ENCODE results near the gene METTL27.
"Not testable (repeated sequence)": the region's sequence is repeated elsewhere in the genome, so short reads cannot be mapped to it uniquely, and the experiment has no call there.

Gene METTL27

GRCh38 chr7:73869011-73869798, 26.9 kb upstream of the METTL27 start:
- no peak for DNase-seq (ENCODE audit: low spot score)

GRCh38 chr7:73866446-73866767, 24.1 kb upstream of the METTL27 start:
- no peak for DNase-seq (ENCODE audit: low spot score)

GRCh38 chr7:73865738-73866445, 23.6 kb upstream of the METTL27 start:
- peak; percentile 84 for DNase-seq (ENCODE audit: low spot score)

- DNase-seq (ENCODE audit: low spot score): no peak
Measured at GRCh38 chr7:73864981-73865711, 22.8 kb upstream of the METTL27 start.

GRCh38 chr7:73861305-73861704, 19.0 kb upstream of the METTL27 start:
- DNase-seq (ENCODE audit: low spot score): no peak

- DNase-seq (ENCODE audit: low spot score): no peak
Measured at GRCh38 chr7:73860859-73861258, 18.5 kb upstream of the METTL27 start, which contains the start of gene TMEM270. Gene TMEM270 (plus strand): TSS chr7:73861159. CDS start chr7:73861195, 36 bp downstream.

GRCh38 chr7:73858807-73859206, 16.5 kb upstream of the METTL27 start:
- no peak for DNase-seq (ENCODE audit: low spot score)

- no peak for DNase-seq (ENCODE audit: low spot score)
Measured at GRCh38 chr7:73856941-73857340, 14.6 kb upstream of the METTL27 start.

GRCh38 chr7:73852500-73852899, 10.2 kb upstream of the METTL27 start:
- DNase-seq (ENCODE audit: low spot score): no peak

GRCh38 chr7:73851410-73852338, 9.4 kb upstream of the METTL27 start:
- DNase-seq (ENCODE audit: low spot score): peak; percentile 83

- DNase-seq (ENCODE audit: low spot score): peak; percentile 92
Measured at GRCh38 chr7:73850781-73851207, 8.5 kb upstream of the METTL27 start.

GRCh38 chr7:73847941-73848723, 5.8 kb upstream of the METTL27 start:
- no peak for DNase-seq (ENCODE audit: low spot score)

GRCh38 chr7:73845701-73846195, 3.4 kb upstream of the METTL27 start:
- not testable (repeated sequence) for DNase-seq (ENCODE audit: low spot score)

- peak; percentile 67 for DNase-seq (ENCODE audit: low spot score)
Measured at GRCh38 chr7:73844848-73845460, 2.6 kb upstream of the METTL27 start.

GRCh38 chr7:73844131-73844547, 1.8 kb upstream of the METTL27 start:
- DNase-seq (ENCODE audit: low spot score): no peak

- DNase-seq (ENCODE audit: low spot score): no peak
Measured at GRCh38 chr7:73841689-73842066, 638 bp downstream of the METTL27 start.

GRCh38 chr7:73840715-73841379, 1.5 kb downstream of the METTL27 start:
- DNase-seq (ENCODE audit: low spot score): no peak

- DNase-seq (ENCODE audit: low spot score): no peak
Measured at GRCh38 chr7:73839743-73840714, 2.3 kb downstream of the METTL27 start.
